Effector memory CD4-positive, alpha-beta T cell (primary cell): ENCODE data around the gene AKAP5.

ENCODE experiments used
- DNase-seq, 3 donors: peaks; one replicate each; pipeline ENCODE4 v3.0.0-alpha.2; 2020
- H3K27ac ChIP-seq: 2 replicates; pipeline ENCODE4 v1.7.0; 2013; ENCODE audit warnings: mild to moderate bottlenecking, low read length, moderate library complexity; ENCODE audit not compliant: insufficient read depth, poor library complexity, severe bottlenecking
- H3K27me3 ChIP-seq: replicated peaks from 2 replicates; pipeline ENCODE4 v1.7.0; 2013; ENCODE audit warnings: mild to moderate bottlenecking, low read length; ENCODE audit not compliant: insufficient read depth, control insufficient read depth, poor library complexity, severe bottlenecking
- H3K36me3 ChIP-seq: 2 replicates; pipeline ENCODE4 v1.7.0; 2013; ENCODE audit warnings: mild to moderate bottlenecking, low read length, moderate library complexity; ENCODE audit not compliant: control insufficient read depth, insufficient read depth
- H3K4me1 ChIP-seq: 2 replicates; pipeline ENCODE4 v1.7.0; 2013; ENCODE audit warnings: low read length, mild to moderate bottlenecking; ENCODE audit not compliant: control insufficient read depth, insufficient read depth, poor library complexity, severe bottlenecking
- H3K4me3 ChIP-seq: 2 replicates; pipeline ENCODE4 v1.7.0; 2013; ENCODE audit warnings: low read length, low read depth, mild to moderate bottlenecking; ENCODE audit not compliant: insufficient read depth, poor library complexity, severe bottlenecking
- H3K9me3 ChIP-seq: 2 replicates; pipeline ENCODE4 v1.7.0; 2013; ENCODE audit warnings: mild to moderate bottlenecking, low read length, moderate library complexity; ENCODE audit not compliant: control insufficient read depth

AKAP5 gene

GRCh38 chr14:64438181-64438841, 27.0 kb upstream of the AKAP5 start:
- H3K9me3 ChIP-seq = no peaks in the 10 kb centered on the region
- H3K27me3 ChIP-seq = no peaks in the 10 kb centered on the region
- H3K4me1 ChIP-seq = no peaks in the 10 kb centered on the region
- H3K36me3 ChIP-seq = peaks cover 13% of the 10 kb centered on the region
- no peak overlapping the region for H3K4me3 ChIP-seq
- no peak for DNase-seq
- H3K27ac ChIP-seq = no peak overlapping the region

- Histone ChIP-seq H3K4me3 (no peak overlapping the region), H3K36me3 (peaks cover 13% of the 10 kb centered on the region)
These were observed 26.2 kb upstream of the AKAP5 start for GRCh38 chr14:64439141-64439540.

GRCh38 chr14:64440494-64440893, 24.8 kb upstream of the AKAP5 start:
- Histone ChIP-seq H3K36me3 (peaks cover 13% of the 10 kb centered on the region), H3K27ac (no peak overlapping the region), H3K9me3 (no peaks in the 10 kb centered on the region), H3K27me3 (no peaks in the 10 kb centered on the region), H3K4me1 (peaks cover 10% of the 10 kb centered on the region), H3K4me3 (no peak overlapping the region)
- no peak for DNase-seq

More at GRCh38 chr14:64439141-64439540, 26.2 kb upstream of the AKAP5 start:
- DNase-seq = no peak
- H3K4me1 ChIP-seq = no peaks in the 10 kb centered on the region
- no peak overlapping the region for H3K27ac ChIP-seq
- H3K27me3 ChIP-seq = no peaks in the 10 kb centered on the region
- no peaks in the 10 kb centered on the region for H3K9me3 ChIP-seq

GRCh38 chr14:64442300-64442988, 22.9 kb upstream of the AKAP5 start:
- H3K27me3 ChIP-seq = no peaks in the 10 kb centered on the region
- H3K27ac ChIP-seq = no peak overlapping the region
- no peak overlapping the region for H3K4me3 ChIP-seq
- H3K4me1 ChIP-seq = peaks cover 11% of the 10 kb centered on the region
- no peak for DNase-seq
- H3K36me3 ChIP-seq = peaks cover 10% of the 10 kb centered on the region
- H3K9me3 ChIP-seq = no peaks in the 10 kb centered on the region

GRCh38 chr14:64444140-64444539, 21.2 kb upstream of the AKAP5 start:
- no peak overlapping the region for H3K4me3 ChIP-seq
- peaks cover 5% of the 10 kb centered on the region for H3K36me3 ChIP-seq
- peaks cover 11% of the 10 kb centered on the region for H3K4me1 ChIP-seq
- H3K27ac ChIP-seq = no peak overlapping the region
- H3K9me3 ChIP-seq = no peaks in the 10 kb centered on the region
- DNase-seq = no peak
- H3K27me3 ChIP-seq = no peaks in the 10 kb centered on the region

- H3K36me3 ChIP-seq = peaks cover 6% of the 10 kb centered on the region
- peak overlapping the region; percentile 57 for H3K27ac ChIP-seq
- H3K4me1 ChIP-seq = peaks cover 11% of the 10 kb centered on the region
- H3K4me3 ChIP-seq = no peak overlapping the region
- no peaks in the 10 kb centered on the region for H3K27me3 ChIP-seq
- DNase-seq = peak in 1 of 3 donors; percentile 20
- H3K9me3 ChIP-seq = no peaks in the 10 kb centered on the region
These were observed 20.1 kb upstream of the AKAP5 start for GRCh38 chr14:64444984-64445845.

- no peak for DNase-seq
- Histone ChIP-seq H3K27ac (no peak overlapping the region), H3K9me3 (no peaks in the 10 kb centered on the region), H3K36me3 (peaks cover 6% of the 10 kb centered on the region), H3K27me3 (no peaks in the 10 kb centered on the region), H3K4me3 (no peak overlapping the region), H3K4me1 (peaks cover 11% of the 10 kb centered on the region)
These were observed 17.2 kb upstream of the AKAP5 start for GRCh38 chr14:64447876-64448670.

- no peak for DNase-seq
- H3K27me3 ChIP-seq = no peaks in the 10 kb centered on the region
- peaks cover 12% of the 10 kb centered on the region for H3K36me3 ChIP-seq
- no peak overlapping the region for H3K4me3 ChIP-seq
- no peaks in the 10 kb centered on the region for H3K9me3 ChIP-seq
- H3K27ac ChIP-seq = no peak overlapping the region
- peaks cover 3% of the 10 kb centered on the region for H3K4me1 ChIP-seq
These were observed 15.0 kb upstream of the AKAP5 start for GRCh38 chr14:64450255-64450654.

GRCh38 chr14:64454671-64455070, 10.6 kb upstream of the AKAP5 start:
- Histone ChIP-seq H3K27ac (no peak overlapping the region), H3K4me1 (no peaks in the 10 kb centered on the region), H3K36me3 (peaks cover 14% of the 10 kb centered on the region), H3K4me3 (no peak overlapping the region), H3K27me3 (no peaks in the 10 kb centered on the region), H3K9me3 (no peaks in the 10 kb centered on the region)
- DNase-seq = no peak
